GM23338 (cell line): ENCODE measurements around the gene RNF44.

Experiments
- CREB1 ChIP-seq: fragments of 250-450 bp; sonication (Bioruptor Pico); IDR thresholded peaks from 2 replicates; pipeline ENCODE4 v1.5.0; 2020; ENCODE audit warnings: low read depth, mild to moderate bottlenecking, moderate library complexity
- EZH2 ChIP-seq: fragments of 200-600 bp; sonication (generic); IDR thresholded peaks from one replicate; pipeline ENCODE4 v1.8.0; 2017; ENCODE audit warnings: antibody characterized with exemption, mild to moderate bottlenecking, low read depth; ENCODE audit not compliant: unreplicated experiment
- EZH2phosphoT487 ChIP-seq: fragments of 200-600 bp; sonication (generic); IDR thresholded peaks from one replicate; pipeline ENCODE4 v1.8.1; 2018; ENCODE audit warnings: antibody characterized with exemption; ENCODE audit not compliant: unreplicated experiment
- JUNB ChIP-seq: IDR thresholded peaks from one replicate; pipeline ENCODE4 v1.6.1; 2016; ENCODE audit warnings: antibody characterized with exemption; ENCODE audit not compliant: unreplicated experiment
- NANOG ChIP-seq: IDR thresholded peaks from 2 replicates; pipeline ENCODE4 v1.6.1; 2016; ENCODE audit warnings: antibody characterized with exemption, borderline replicate concordance
- POLR2AphosphoS5 ChIP-seq: IDR thresholded peaks from 2 replicates; pipeline ENCODE4 v1.6.1; 2016; ENCODE audit warnings: antibody characterized with exemption, low read depth
- ZNF114 ChIP-seq: fragments of 250-450 bp; sonication (Bioruptor Pico); IDR thresholded peaks from 2 replicates; pipeline ENCODE4 v1.5.0; 2020; ENCODE audit warnings: mild to moderate bottlenecking, moderate library complexity
- TF ChIP-seq, protein P1 (sequence below), 2 experiments: fragments of 200-600 bp in 1 of 2; sonication (generic) in 1 of 2; conservative IDR thresholded peaks; 2 replicates each; pipeline versions ENCODE4 v1.5.1 to v1.6.1; 2016 to 2017; ENCODE audit warnings: antibody characterized with exemption in 2 of 2, low read depth in 2 of 2, mild to moderate bottlenecking in 2 of 2, moderate library complexity in 1 of 2
- TF ChIP-seq, protein P2 (sequence below): IDR thresholded peaks from one replicate; pipeline ENCODE4 v1.6.1; 2018; ENCODE audit warnings: antibody characterized with exemption; ENCODE audit not compliant: unreplicated experiment
- TF ChIP-seq, protein P3 (sequence below): IDR thresholded peaks from 2 replicates; pipeline ENCODE4 v1.6.1; 2016; ENCODE audit warnings: antibody characterized with exemption

DNA sequence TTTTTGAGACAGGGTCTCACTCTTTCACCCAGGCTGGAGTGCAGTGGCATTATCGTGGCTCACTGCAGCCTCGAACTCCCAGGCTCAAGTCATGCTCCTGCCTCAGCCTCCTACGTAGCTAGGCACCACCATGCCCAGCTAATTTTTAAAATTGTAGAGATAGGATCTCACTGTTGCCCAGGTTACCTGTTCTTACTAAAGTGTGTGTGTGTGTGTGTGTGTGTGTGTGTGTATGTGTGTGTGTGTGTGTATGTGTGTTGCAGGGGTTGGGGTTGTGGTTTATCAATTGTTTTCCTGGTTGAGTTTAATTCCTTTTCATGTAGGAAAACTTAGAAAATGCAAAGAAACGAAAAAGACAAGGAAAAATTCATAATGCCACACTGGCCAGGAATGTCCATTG, 21.8 kb downstream of the RNF44 start:
- no peak for TF ChIP-seq POLR2AphosphoS5
- TF ChIP-seq, protein P1, sequence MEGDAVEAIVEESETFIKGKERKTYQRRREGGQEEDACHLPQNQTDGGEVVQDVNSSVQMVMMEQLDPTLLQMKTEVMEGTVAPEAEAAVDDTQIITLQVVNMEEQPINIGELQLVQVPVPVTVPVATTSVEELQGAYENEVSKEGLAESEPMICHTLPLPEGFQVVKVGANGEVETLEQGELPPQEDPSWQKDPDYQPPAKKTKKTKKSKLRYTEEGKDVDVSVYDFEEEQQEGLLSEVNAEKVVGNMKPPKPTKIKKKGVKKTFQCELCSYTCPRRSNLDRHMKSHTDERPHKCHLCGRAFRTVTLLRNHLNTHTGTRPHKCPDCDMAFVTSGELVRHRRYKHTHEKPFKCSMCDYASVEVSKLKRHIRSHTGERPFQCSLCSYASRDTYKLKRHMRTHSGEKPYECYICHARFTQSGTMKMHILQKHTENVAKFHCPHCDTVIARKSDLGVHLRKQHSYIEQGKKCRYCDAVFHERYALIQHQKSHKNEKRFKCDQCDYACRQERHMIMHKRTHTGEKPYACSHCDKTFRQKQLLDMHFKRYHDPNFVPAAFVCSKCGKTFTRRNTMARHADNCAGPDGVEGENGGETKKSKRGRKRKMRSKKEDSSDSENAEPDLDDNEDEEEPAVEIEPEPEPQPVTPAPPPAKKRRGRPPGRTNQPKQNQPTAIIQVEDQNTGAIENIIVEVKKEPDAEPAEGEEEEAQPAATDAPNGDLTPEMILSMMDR (conservative IDR thresholded peaks at IDR 0.05; ENCODE audit: low read depth in 2 of 2) = no peak
- no peak for TF ChIP-seq EZH2phosphoT487
- TF ChIP-seq, protein P2, sequence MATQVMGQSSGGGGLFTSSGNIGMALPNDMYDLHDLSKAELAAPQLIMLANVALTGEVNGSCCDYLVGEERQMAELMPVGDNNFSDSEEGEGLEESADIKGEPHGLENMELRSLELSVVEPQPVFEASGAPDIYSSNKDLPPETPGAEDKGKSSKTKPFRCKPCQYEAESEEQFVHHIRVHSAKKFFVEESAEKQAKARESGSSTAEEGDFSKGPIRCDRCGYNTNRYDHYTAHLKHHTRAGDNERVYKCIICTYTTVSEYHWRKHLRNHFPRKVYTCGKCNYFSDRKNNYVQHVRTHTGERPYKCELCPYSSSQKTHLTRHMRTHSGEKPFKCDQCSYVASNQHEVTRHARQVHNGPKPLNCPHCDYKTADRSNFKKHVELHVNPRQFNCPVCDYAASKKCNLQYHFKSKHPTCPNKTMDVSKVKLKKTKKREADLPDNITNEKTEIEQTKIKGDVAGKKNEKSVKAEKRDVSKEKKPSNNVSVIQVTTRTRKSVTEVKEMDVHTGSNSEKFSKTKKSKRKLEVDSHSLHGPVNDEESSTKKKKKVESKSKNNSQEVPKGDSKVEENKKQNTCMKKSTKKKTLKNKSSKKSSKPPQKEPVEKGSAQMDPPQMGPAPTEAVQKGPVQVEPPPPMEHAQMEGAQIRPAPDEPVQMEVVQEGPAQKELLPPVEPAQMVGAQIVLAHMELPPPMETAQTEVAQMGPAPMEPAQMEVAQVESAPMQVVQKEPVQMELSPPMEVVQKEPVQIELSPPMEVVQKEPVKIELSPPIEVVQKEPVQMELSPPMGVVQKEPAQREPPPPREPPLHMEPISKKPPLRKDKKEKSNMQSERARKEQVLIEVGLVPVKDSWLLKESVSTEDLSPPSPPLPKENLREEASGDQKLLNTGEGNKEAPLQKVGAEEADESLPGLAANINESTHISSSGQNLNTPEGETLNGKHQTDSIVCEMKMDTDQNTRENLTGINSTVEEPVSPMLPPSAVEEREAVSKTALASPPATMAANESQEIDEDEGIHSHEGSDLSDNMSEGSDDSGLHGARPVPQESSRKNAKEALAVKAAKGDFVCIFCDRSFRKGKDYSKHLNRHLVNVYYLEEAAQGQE = no peak
- no peak for TF ChIP-seq EZH2
- TF ChIP-seq, protein P3, sequence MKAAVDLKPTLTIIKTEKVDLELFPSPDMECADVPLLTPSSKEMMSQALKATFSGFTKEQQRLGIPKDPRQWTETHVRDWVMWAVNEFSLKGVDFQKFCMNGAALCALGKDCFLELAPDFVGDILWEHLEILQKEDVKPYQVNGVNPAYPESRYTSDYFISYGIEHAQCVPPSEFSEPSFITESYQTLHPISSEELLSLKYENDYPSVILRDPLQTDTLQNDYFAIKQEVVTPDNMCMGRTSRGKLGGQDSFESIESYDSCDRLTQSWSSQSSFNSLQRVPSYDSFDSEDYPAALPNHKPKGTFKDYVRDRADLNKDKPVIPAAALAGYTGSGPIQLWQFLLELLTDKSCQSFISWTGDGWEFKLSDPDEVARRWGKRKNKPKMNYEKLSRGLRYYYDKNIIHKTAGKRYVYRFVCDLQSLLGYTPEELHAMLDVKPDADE = no peak
- no peak for TF ChIP-seq ZNF114 (CRISPR knock-in tag)
- TF ChIP-seq NANOG = no peak
- no peak for TF ChIP-seq CREB1
- no peak for TF ChIP-seq JUNB
